NCI-H524 treated with DMSO at 0.1 percent for 48 hours (cell line): ENCODE results near the gene ACOT8.
"Not testable (repeated sequence)": the region's sequence is repeated elsewhere in the genome, so short reads cannot be mapped to it uniquely, and the experiment has no call there.

ENCODE experiments used
- DNase-seq: peaks from one replicate; lab custom pipeline; 2025; lab: John Stamatoyannopoulos, UW

Gene ACOT8

DNA sequence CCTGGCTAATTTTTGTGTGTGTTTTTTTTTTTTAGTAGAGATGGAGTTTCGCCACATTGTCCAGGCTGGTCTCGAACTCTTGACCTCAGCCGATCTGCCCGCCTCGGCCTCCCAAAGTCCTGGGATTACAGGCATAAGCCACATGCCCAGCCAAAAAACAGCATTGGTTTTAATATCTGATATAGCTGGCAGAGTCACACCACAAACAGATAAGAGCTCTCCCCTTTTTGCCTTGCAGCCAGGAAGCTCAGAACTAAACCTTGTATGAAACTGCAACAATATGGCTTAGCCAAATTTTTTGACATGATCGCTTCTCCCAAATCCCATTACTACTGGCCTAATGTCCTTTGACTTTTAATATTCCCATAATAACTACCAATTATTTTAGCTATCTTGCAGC lies 4.9 kb downstream of the ACOT8 start:
- no peak for DNase-seq

- DNase-seq: no peak
These were observed 5.7 kb downstream of the ACOT8 start for GRCh38 chr20:45851501-45851900.

GRCh38 chr20:45850926-45851325 lies 6.3 kb downstream of the ACOT8 start:
- no peak for DNase-seq

- no peak for DNase-seq
These were observed 7.0 kb downstream of the ACOT8 start for GRCh38 chr20:45850238-45850637.

DNA sequence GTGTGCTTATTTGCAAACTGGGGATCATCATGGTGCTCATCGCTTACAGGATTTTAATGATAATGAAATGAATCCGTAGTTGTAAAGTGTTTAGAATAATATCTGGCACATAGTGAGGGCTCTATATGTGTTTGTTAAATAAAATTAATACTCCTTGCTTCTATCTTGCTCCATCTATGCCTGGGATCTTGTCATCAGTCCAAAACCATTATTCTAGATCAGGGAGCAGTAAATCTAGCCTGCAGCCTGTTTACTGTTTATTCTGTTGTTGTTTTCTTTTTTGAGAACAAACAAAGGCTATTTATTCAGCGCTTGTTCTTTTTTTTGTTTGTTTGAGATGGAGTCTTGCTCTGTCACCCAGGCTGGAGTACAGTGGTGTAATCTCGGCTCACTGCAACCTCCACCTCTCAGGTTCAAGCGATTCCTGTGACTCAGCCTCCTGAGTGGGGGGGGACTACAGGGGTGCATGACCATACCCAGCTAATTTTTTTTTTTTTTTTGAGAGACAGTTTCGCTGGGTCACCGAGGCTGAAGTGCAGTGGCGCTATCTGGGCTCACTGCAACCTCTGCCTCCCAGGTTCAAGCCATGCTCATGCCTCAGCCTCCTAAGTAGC lies 8.1 kb downstream of the ACOT8 start:
- DNase-seq: no peak

GRCh38 chr20:45848421-45848820 lies 8.8 kb downstream of the ACOT8 start:
- DNase-seq: no peak

DNA sequence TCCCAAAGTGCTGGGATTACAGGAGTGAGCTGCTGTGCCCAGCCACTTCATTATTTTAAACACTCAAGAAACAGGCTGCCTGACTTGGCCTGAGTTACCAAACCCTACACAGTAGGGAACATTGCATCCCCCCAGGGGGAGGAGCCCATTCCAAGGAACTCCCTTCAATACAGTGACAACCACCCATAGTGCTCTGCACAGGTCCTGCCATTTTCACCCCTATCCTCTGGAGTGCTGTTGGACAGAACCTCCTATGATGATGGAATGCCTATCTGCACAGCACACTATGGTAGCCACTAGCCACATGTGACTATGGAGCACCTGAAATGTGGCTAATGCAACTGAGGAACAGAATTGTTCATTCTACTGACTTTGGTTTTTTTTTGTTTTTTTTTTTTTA lies 11.7 kb downstream of the ACOT8 start:
- DNase-seq: no peak

GRCh38 chr20:45843506-45843905 lies 13.7 kb downstream of the ACOT8 start:
- no peak for DNase-seq

- no peak for DNase-seq
These were observed 14.9 kb downstream of the ACOT8 start for GRCh38 chr20:45842169-45842812.

GRCh38 chr20:45841407-45842129 lies 15.6 kb downstream of the ACOT8 start:
- no peak for DNase-seq

DNA sequence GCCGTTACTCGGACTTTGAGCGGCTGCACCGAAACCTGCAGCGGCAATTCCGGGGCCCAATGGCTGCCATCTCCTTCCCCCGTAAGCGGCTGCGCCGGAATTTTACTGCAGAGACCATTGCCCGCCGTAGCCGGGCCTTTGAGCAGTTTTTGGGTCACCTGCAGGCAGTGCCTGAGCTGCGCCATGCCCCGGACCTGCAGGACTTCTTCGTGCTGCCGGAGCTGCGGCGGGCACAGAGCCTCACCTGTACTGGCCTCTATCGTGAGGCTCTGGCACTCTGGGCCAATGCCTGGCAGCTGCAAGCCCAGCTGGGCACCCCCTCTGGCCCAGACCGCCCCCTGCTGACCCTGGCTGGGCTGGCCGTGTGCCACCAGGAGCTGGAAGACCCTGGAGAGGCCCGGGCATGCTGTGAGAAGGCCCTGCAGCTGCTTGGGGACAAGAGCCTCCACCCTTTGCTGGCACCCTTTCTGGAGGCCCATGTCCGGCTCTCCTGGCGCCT lies 16.4 kb downstream of the ACOT8 start:
- DNase-seq: no peak

GRCh38 chr20:45836841-45837240 lies 20.4 kb downstream of the ACOT8 start:
- peak; percentile 73 for DNase-seq

- no peak for DNase-seq
These were observed 21.4 kb downstream of the ACOT8 start for GRCh38 chr20:45835825-45836224.

GRCh38 chr20:45835329-45835765 lies 21.8 kb downstream of the ACOT8 start:
- no peak for DNase-seq

- DNase-seq: no peak
These were observed 22.4 kb downstream of the ACOT8 start for GRCh38 chr20:45834797-45835161.

- no peak for DNase-seq
These were observed 23.1 kb downstream of the ACOT8 start for GRCh38 chr20:45833883-45834796.

GRCh38 chr20:45833030-45833882 lies 23.9 kb downstream of the ACOT8 start, which contains the start of gene SNX21:
TSS of gene SNX21 (plus strand) at chr20:45833799. CDS start at chr20:45833920, 121 bp downstream.
- no peak for DNase-seq

GRCh38 chr20:45832619-45833018 lies 24.6 kb downstream of the ACOT8 start:
- no peak for DNase-seq

GRCh38 chr20:45829673-45830106 lies 27.5 kb downstream of the ACOT8 start:
- DNase-seq: not testable (repeated sequence)

DNA sequence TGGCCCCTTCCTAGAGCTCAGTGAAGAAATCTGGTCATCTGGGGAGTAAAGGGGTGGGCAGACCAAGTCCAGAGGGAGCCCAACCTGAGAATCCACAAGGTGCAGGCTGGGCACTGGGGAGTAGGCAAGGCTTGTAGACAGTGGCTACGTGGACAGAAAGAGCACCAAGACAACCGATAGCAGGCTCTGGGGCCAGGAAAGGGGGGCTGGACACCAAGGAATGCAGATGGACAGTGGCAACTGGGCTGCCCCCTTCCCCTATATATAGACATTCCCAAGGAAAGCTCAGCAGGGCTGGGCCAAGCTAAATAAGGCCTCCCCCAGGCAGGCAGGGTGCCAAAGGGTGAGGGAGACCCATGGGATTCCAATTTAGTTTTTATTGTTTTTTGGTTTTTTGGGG lies 28.6 kb downstream of the ACOT8 start:
- no peak for DNase-seq

DNA sequence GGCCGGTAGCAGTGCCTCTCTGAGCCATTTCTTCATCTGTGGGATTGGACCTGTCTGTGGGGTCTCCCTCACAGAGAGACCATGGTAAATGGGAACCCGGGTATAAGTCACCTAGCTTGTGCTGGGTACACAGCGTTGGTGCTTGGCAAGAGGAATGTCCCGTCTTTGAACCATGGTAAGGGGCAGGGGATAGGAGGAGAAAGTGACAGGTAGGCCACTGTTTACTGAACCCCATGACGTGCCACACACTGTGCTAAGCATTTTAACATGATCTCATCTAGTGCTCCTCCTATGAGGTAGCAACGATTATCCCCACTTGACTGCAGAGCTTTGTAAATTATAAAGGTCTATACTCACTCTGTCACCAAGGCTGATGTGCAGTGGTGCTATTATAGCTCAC lies 29.5 kb downstream of the ACOT8 start:
- no peak for DNase-seq
